Right ventricle myocardium inferior (tissue), 1 donor: Measurements from ENCODE around the gene MYO16. TPM values are rescaled to one million over a fixed set of nuclear protein-coding genes. Genes with fewer than 3 reads are reported as not detected.

Source experiments
- ATAC-seq: fragments of 200-7000 bp; cut with Tn5 transposase; one replicate; pipeline ENCODE4 v1.9.1; 2020; ENCODE audit warnings: mild to moderate bottlenecking, moderate library complexity
- DNase-seq: peaks from one replicate; pipeline ENCODE4 v3.0.0; 2021; ENCODE audit errors: missing footprints
- intact Hi-C: fragments of 100-400 bp; cut with DNase I; formaldehyde crosslinking; loops from one replicate; pipeline ENCODE4 v1.11.0; 2022
- long read RNA-seq: library from polyadenylated mRNA; unstranded; transcript quantifications from one replicate; pipeline ENCODE4 v2.0.0, GENCODE V29; 2021
- total RNA-seq: library from RNA; stranded (reverse); fragmentation: NEBNext Ultra II Directional; extraction: Animal tissue kit (Norgen Biotek cat#: 25700); gene quantifications from one replicate; pipeline ENCODE4 v1.2.1, GENCODE V29; 2021
- donor health status: DM: no; HTN: yes; CAD: no; lungs with severe emphysema.

Gene MYO16
- 1.4 TPM for total RNA-seq
- long read RNA-seq, partial matches to known transcripts: 4 of 5 reads
- long read RNA-seq, other reads (novel, unspliced or antisense): 1 of 5 reads

GRCh38 chr13:108629181-108629752 is at the start of gene MYO16:
MYO16 (plus strand) TSS chr13:108629611; CDS start chr13:108629845, 234 bp downstream.
- intact Hi-C loops: no loop called here
- no peak for DNase-seq
- ATAC-seq: no peak

GRCh38 chr13:108586826-108587225 is 42.6 kb upstream of the MYO16 start:
- intact Hi-C loops: no loop called here
- DNase-seq: no peak
- no peak for ATAC-seq

GRCh38 chr13:108588516-108588915 is 40.9 kb upstream of the MYO16 start:
- intact Hi-C loops: no loop called here
- DNase-seq (no peak), ATAC-seq (no peak)

- no peak for ATAC-seq
- no peak for DNase-seq
- intact Hi-C loops: loop anchor here (10.0 kb wide), 1 partner anchor 259 kb away; no protein-coding TSS in a partner anchor
These were observed 35.3 kb upstream of the MYO16 start for GRCh38 chr13:108594153-108594552.

- intact Hi-C loops: loop anchor here (10.0 kb wide), 1 partner anchor 261 kb away; no protein-coding TSS in a partner anchor
- ATAC-seq (no peak), DNase-seq (no peak)
These were observed 33.8 kb upstream of the MYO16 start for GRCh38 chr13:108595436-108596274.

GRCh38 chr13:108597943-108598342 is 31.5 kb upstream of the MYO16 start:
- ATAC-seq (no peak), DNase-seq (no peak)
- intact Hi-C loops: loop anchor here (10.0 kb wide), 1 partner anchor 263 kb away; no protein-coding TSS in a partner anchor

- DNase-seq: no peak
- intact Hi-C loops: no loop called here
- no peak for ATAC-seq
These were observed 23.0 kb upstream of the MYO16 start for GRCh38 chr13:108606424-108606823.

- no peak for DNase-seq
- intact Hi-C loops: loop anchor here (1.0 kb wide), 1 partner anchor 286 kb away; no protein-coding TSS in a partner anchor
- no peak for ATAC-seq
These were observed 20.1 kb upstream of the MYO16 start for GRCh38 chr13:108609353-108609752.

- ATAC-seq (peak; percentile 50), DNase-seq (no peak)
- intact Hi-C loops: no loop called here
These were observed 18.9 kb upstream of the MYO16 start for GRCh38 chr13:108610507-108610906.

- ATAC-seq: no peak
- DNase-seq: no peak
- intact Hi-C loops: no loop called here
These were observed 14.2 kb upstream of the MYO16 start for GRCh38 chr13:108615241-108615640.

GRCh38 chr13:108618233-108618632 is 11.2 kb upstream of the MYO16 start:
- DNase-seq (no peak), ATAC-seq (no peak)
- intact Hi-C loops: no loop called here

- ATAC-seq: no peak
- DNase-seq: no peak
- intact Hi-C loops: no loop called here
These were observed 7.9 kb upstream of the MYO16 start for GRCh38 chr13:108621462-108621861.

GRCh38 chr13:108624108-108624507 is 5.3 kb upstream of the MYO16 start:
- intact Hi-C loops: no loop called here
- no peak for DNase-seq
- ATAC-seq: no peak

- no peak for ATAC-seq
- intact Hi-C loops: no loop called here
- DNase-seq: no peak
These were observed 4.4 kb upstream of the MYO16 start for GRCh38 chr13:108624979-108625378.

- intact Hi-C loops: no loop called here
- no peak for DNase-seq
- ATAC-seq: no peak
These were observed 577 bp downstream of the MYO16 start for GRCh38 chr13:108629988-108630387.

- ATAC-seq: no peak
- no peak for DNase-seq
- intact Hi-C loops: no loop called here
These were observed 3.3 kb downstream of the MYO16 start for GRCh38 chr13:108632649-108633167.

GRCh38 chr13:108638901-108639300 is 9.5 kb downstream of the MYO16 start:
- intact Hi-C loops: no loop called here
- DNase-seq (no peak), ATAC-seq (no peak)

GRCh38 chr13:108643646-108644353 is 14.4 kb downstream of the MYO16 start:
- intact Hi-C loops: no loop called here
- no peak for ATAC-seq
- DNase-seq: no peak

GRCh38 chr13:108645376-108645775 is 16.0 kb downstream of the MYO16 start:
- ATAC-seq (no peak), DNase-seq (no peak)
- intact Hi-C loops: no loop called here
